ENCODE measurements around the gene WNT1.
A peak's percentile ranks its signal among the peaks of the same experiment; 100 is the strongest.

The WNT1 gene

DNA sequence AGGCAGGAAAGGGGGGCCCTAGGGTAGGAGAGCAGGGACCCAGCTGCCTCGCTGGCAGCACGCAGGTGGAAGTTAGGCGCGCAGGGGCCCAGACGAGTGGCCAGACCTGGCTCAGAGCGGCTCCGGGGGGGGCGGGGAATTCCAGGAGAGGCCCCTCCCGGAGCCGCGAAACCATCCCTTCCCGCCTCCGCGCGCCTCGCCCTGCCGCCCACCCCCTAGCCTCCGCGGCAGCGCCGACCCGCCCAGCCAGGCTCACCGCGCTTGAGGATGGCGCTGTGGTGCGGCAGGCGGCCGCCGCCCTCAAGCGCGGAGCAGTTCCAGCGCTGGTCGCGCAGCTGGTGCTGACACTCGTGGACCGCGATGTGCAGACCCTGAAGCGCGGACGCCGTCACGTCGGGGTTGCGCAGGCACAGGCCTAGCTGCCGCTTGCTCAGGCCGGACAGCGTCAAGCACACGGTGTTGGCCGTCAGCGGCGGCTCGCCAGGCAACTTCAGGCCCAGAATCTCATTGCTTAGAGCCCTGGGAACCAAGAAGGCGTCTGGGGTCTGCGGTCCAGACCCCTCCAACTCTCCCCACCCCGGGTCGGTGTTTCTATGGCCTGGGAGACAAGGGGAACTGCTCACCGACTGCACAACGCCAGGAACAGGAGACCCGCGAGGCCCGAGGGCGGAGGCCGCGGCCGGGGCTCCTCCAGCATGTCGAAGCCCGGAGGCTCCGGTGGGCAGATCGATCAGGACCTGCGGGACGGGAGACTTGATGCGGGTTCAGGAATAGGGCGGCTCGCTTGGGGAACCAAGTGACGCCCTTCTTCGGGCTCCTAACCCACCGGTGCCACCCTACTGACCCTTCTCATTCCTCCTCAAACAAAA, 8.1 kb upstream of the WNT1 start:
- ChIA-PET CTCF (interaction anchor here (0.7 to 40.7 kb wide), 8 partner anchors 8 to 118 kb away, joined by 3 to 1340 read pairs (median 4); partner anchors contain the start of genes ARF3, DDN and WNT1), POLR2A (interaction anchor here (0.9 kb wide), 1 partner anchor 13 kb away, joined by 4 read pairs; the partner anchor contains the start of gene ARF3)
- no peak overlapping the region; the same call in 1 of the 2 replicates for H3K4me3 ChIP-seq (ENCODE audit: low read depth, low read length)
- DNase-seq (ENCODE audit: low read depth, low spot score), result no peak
- TF ChIP-seq, protein P1, sequence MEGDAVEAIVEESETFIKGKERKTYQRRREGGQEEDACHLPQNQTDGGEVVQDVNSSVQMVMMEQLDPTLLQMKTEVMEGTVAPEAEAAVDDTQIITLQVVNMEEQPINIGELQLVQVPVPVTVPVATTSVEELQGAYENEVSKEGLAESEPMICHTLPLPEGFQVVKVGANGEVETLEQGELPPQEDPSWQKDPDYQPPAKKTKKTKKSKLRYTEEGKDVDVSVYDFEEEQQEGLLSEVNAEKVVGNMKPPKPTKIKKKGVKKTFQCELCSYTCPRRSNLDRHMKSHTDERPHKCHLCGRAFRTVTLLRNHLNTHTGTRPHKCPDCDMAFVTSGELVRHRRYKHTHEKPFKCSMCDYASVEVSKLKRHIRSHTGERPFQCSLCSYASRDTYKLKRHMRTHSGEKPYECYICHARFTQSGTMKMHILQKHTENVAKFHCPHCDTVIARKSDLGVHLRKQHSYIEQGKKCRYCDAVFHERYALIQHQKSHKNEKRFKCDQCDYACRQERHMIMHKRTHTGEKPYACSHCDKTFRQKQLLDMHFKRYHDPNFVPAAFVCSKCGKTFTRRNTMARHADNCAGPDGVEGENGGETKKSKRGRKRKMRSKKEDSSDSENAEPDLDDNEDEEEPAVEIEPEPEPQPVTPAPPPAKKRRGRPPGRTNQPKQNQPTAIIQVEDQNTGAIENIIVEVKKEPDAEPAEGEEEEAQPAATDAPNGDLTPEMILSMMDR (IDR thresholded peaks at IDR 0.05; ENCODE audit: insufficient read depth, low read length, missing control alignments), result peak; percentile 19

DNA sequence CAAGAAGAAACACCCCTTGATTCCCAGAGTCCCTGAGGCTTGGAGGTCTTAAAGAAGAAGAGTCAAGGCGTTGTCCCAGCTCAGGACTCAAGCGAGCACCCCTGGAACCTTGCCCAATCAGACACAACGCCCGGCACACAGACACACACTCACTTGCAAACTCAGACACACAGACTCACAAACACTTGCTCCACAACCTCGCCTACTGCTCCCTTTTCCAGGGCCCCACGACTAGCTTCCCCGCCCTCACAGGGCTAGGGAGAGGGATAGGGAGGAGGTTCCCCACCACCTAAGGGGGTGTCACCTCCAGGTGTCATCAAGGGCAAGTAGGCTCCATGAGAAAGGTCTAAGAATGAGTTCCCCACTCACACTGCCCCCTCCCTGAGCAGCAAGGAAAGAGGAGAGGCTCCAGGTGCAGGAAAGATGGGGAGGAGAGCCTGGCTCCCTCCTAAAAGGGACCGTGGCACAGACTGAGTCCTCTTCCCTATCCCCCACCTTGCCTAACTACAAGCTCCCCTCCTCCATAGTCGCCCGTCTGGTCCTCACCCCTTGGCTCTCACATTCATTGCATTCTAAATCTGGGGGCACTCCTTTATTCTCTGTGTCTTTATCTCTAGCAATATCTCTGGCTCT, 7.3 kb upstream of the WNT1 start:
- TF ChIP-seq, protein P1 (IDR thresholded peaks at IDR 0.05; ENCODE audit: insufficient read depth, low read length, missing control alignments), result no peak
- DNase-seq (ENCODE audit: low read depth, low spot score), result no peak
- ChIA-PET CTCF (interaction anchor here (1.1 to 40.7 kb wide), 6 partner anchors 9 to 118 kb away, joined by 3 to 1340 read pairs (median 3); partner anchors contain the start of genes ARF3, DDN and WNT1), POLR2A (interaction anchor here (0.9 kb wide), 1 partner anchor 13 kb away, joined by 4 read pairs; the partner anchor contains the start of gene ARF3)
- H3K4me3 ChIP-seq (ENCODE audit: low read depth, low read length), result no peak overlapping the region

DNA sequence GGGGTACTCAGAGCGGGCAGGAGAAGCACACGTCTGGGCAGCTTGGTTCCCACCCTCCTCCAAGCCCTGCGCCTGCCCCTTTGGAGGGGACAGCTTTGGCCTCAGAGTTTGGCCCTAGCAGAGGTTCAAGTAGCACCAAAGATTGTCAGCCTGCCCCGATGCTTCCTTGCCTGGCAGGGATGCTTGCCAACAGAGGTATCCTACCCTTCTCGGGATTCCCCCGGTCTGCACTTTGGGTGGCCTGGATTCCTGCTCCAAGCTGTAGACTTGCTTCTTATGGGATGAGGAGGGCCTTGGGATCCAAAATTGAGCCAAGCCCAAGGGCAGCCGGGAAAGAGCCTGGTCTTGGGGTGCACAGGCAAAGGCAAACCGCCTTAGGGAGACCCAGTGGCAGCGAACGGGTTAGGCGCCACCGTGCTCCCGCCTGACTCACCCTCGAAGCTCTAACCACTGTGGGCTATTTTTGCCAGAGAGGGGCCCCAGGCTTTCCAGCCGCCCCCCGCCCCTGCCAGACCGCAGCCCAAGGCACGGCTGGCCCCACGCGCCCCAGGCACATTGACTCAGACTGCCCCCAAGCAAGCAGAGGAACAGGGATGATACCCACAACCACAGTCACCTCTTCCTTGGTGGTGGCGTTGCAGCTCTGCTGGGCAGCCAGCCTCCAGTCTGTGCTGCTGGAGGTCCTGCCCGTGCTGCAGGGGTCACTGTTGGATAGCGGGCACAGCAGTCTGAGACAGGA, 5.7 kb upstream of the WNT1 start:
- no peak overlapping the region for H3K4me3 ChIP-seq (ENCODE audit: low read depth, low read length)
- TF ChIP-seq, protein P1 (IDR thresholded peaks at IDR 0.05; ENCODE audit: insufficient read depth, low read length, missing control alignments), result peak; percentile 25
- POLR2A ChIA-PET, result no interaction called here
- CTCF ChIA-PET, result interaction anchor here (0.8 to 40.7 kb wide), 6 partner anchors 9 to 119 kb away, joined by 3 to 1340 read pairs (median 10); partner anchors contain the start of genes ARF3, DDN and WNT1
- no peak for DNase-seq (ENCODE audit: low read depth, low spot score)

DNA sequence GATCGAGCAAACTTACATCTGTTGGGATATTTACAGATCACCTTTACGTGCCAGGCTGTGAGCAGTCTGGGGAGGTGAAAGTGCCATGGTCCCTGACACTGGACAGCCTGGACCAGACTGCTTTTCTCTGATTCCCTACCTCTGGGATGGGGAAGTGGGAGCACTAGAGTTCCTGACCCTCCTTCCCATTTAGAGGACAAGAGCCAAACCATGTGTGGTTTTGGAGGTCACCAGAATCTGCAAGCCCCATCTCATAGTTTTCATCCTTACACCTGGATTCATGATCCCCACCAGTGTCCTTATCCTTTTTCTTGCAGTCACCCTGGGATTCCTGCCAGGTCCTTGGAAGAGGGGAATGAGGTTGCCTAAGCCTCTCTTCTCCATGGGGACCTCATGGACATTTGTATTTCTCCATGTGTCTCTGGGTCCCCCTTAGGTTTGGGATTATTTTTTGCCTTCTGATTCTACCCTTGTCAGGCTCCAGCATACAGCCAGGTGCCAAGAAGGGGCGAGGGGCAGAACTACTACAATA, 5.1 kb upstream of the WNT1 start:
- POLR2A ChIA-PET, result no interaction called here
- TF ChIP-seq, protein P1 (IDR thresholded peaks at IDR 0.05; ENCODE audit: insufficient read depth, low read length, missing control alignments), result no peak
- H3K4me3 ChIP-seq (ENCODE audit: low read depth, low read length), result no peak overlapping the region
- DNase-seq (ENCODE audit: low read depth, low spot score), result no peak
- CTCF ChIA-PET, result interaction anchor here (0.6 to 40.7 kb wide), 6 partner anchors 9 to 120 kb away, joined by 3 to 1340 read pairs (median 10); partner anchors contain the start of genes ARF3, DDN and WNT1

DNA sequence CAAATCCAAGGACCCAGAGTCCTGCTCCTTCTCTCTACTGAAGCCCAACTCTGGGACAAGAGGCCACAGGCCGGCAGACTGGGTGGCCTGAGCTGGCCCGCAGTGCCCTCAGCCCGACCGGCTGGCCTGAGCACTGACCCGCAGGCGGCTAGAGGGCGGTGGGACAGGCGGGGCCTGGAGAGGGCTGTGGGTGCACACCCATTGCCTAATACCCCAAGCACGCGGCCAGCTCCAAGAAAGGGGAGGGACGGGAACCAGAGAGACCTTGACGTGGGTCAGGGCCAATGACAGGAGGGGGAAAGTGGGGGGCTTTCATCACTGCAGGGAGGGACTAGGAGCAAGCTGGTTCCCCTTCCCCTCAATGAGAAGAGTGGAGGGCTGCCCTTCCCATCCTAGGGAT, 4.6 kb upstream of the WNT1 start:
- DNase-seq (ENCODE audit: low read depth, low spot score), result no peak
- POLR2A ChIA-PET, result no interaction called here
- CTCF ChIA-PET, result interaction anchor here (0.6 to 40.7 kb wide), 5 partner anchors 10 to 33 kb away, joined by 3 to 1340 read pairs (median 16); partner anchors contain the start of genes ARF3, DDN and WNT1
- TF ChIP-seq, protein P1 (IDR thresholded peaks at IDR 0.05; ENCODE audit: insufficient read depth, low read length, missing control alignments), result no peak
- H3K4me3 ChIP-seq (ENCODE audit: low read depth, low read length), result no peak overlapping the region

Measured in AG04449 (cell line).